HepG2 (cell line): ENCODE measurements around the gene STX7. TPM values are rescaled to one million over a fixed set of nuclear protein-coding genes. Genes with fewer than 3 reads are reported as not detected.

Source experiments
- ARNTL ChIP-seq: sonication (generic); formaldehyde crosslinking; IDR thresholded peaks from 2 replicates; pipeline ENCODE4 v1.4.0; 2020; ENCODE audit warnings: mild to moderate bottlenecking, missing genetic modification reagents
- CBX2 ChIP-seq, 2 experiments: fragments of 200-600 bp in 1 of 2; sonication (generic); formaldehyde crosslinking in 1 of 2; IDR thresholded peaks; 2 replicates each; pipeline versions ENCODE4 v1.7.0 to v1.8.1; 2018 to 2022; ENCODE audit warnings: low read depth in 2 of 2, low read length in 1 of 2, mild to moderate bottlenecking in 1 of 2, missing genetic modification reagents in 1 of 2
- CREBL2 ChIP-seq: sonication (generic); formaldehyde crosslinking; IDR thresholded peaks from 2 replicates; pipeline ENCODE4 v1.8.1; 2023; ENCODE audit warnings: missing genetic modification reagents, mild to moderate bottlenecking, borderline replicate concordance
- EP300 ChIP-seq, 3 experiments: sonication (generic) in 1 of 3; formaldehyde crosslinking in 1 of 3; IDR thresholded peaks; 2 replicates each; pipeline versions ENCODE4 v1.5.1 to v1.6.1; 2011 to 2020; ENCODE audit warnings: low read depth in 2 of 3, low read length in 2 of 3, borderline replicate concordance in 1 of 3, improper control_type of control experiment in 1 of 3, mild to moderate bottlenecking in 1 of 3, missing genetic modification reagents in 1 of 3, moderate library complexity in 1 of 3
- ESRRA ChIP-seq: sonication (generic); formaldehyde crosslinking; IDR thresholded peaks from 2 replicates; pipeline ENCODE4 v1.5.1; 2020; ENCODE audit warnings: mild to moderate bottlenecking, low read depth, missing genetic modification reagents
- HNRNPLL ChIP-seq: fragments of 200-400 bp; formaldehyde crosslinking; IDR thresholded peaks from 2 replicates; pipeline ENCODE4 v1.6.1; 2017; ENCODE audit warnings: mild to moderate bottlenecking, low read depth, low read length; ENCODE audit not compliant: poor library complexity, severe bottlenecking
- KMT2B ChIP-seq: IDR thresholded peaks from 2 replicates; pipeline ENCODE4 v1.6.1; 2016; ENCODE audit warnings: missing genetic modification reagents, missing compliant biosample characterization
- PATZ1 ChIP-seq: sonication (generic); formaldehyde crosslinking; IDR thresholded peaks from 2 replicates; pipeline ENCODE4 v1.4.0; 2020; ENCODE audit warnings: missing genetic modification reagents
- PBX3 ChIP-seq: sonication (generic); formaldehyde crosslinking; IDR thresholded peaks from 2 replicates; pipeline ENCODE4 v1.8.1; 2023; ENCODE audit warnings: missing genetic modification reagents, inconsistent platforms, borderline replicate concordance
- REST ChIP-seq, 2 experiments: IDR thresholded peaks; 2 replicates each; pipeline ENCODE4 v1.6.1; 2011 to 2012; ENCODE audit warnings: low read length in 2 of 2, borderline replicate concordance in 1 of 2, low read depth in 1 of 2, mild to moderate bottlenecking in 1 of 2, moderate library complexity in 1 of 2
- THAP11 ChIP-seq: IDR thresholded peaks from 2 replicates; pipeline ENCODE4 v1.6.1; 2016; ENCODE audit warnings: missing biosample characterization, missing genetic modification reagents
- ZMYM4 ChIP-seq: sonication (generic); formaldehyde crosslinking; IDR thresholded peaks from 2 replicates; pipeline ENCODE4 v1.8.1; 2023; ENCODE audit warnings: mild to moderate bottlenecking, missing genetic modification reagents
- ZNF281 ChIP-seq: sonication (generic); formaldehyde crosslinking; IDR thresholded peaks from 2 replicates; pipeline ENCODE4 v1.4.0; 2020; ENCODE audit warnings: missing genetic modification reagents, borderline replicate concordance
- ZNF335 ChIP-seq: sonication (generic); formaldehyde crosslinking; IDR thresholded peaks from 2 replicates; pipeline ENCODE4 v1.4.0; 2020; ENCODE audit warnings: missing genetic modification reagents
- ZNF362 ChIP-seq: sonication (generic); formaldehyde crosslinking; IDR thresholded peaks from 2 replicates; pipeline ENCODE4 v1.4.0; 2020; ENCODE audit warnings: missing genetic modification reagents, mild to moderate bottlenecking, borderline replicate concordance
- polyA plus RNA-seq, 8 experiments: library from polyadenylated mRNA; depleted of rRNA in 3 of 8; stranded (reverse) in 7 of 8; unstranded in 1 of 8; fragments of >200 nt; fragmentation: Illumina TruSeq in 4 of 8; extraction: Trizol in 4 of 8; gene quantifications; 2 replicates each; pipeline versions ENCODE4 v1.2.1 to v1.2.3, GENCODE V29; 2011 to 2016; ENCODE audit warnings: low read depth in 4 of 8, missing spikeins in 1 of 8, mixed read lengths in 1 of 8; ENCODE audit not compliant: insufficient read depth in 1 of 8
- total RNA-seq, 5 experiments: library from RNA; depleted of rRNA; stranded (reverse); fragments of >200 nt; fragmentation: Illumina TruSeq; extraction: Trizol; gene quantifications; 2 replicates each; pipeline ENCODE4 v1.2.3, GENCODE V29; 2016; ENCODE audit warnings: low read depth in 1 of 5

Gene STX7
- total and polyA plus RNA-seq, 2 of the 13 experiments (the other 11 are each of a cell fraction or from before 2014, with no cell fraction given), result 28.0 to 34.7 TPM

- no peak for TF ChIP-seq REST (IDR thresholded peaks at IDR 0.05; ENCODE audit: borderline replicate concordance in 1 of 2, low read depth in 1 of 2, low read length in 2 of 2)
- no peak for TF ChIP-seq ZMYM4
- TF ChIP-seq CREBL2 (CRISPR knock-in tag), result no peak
- TF ChIP-seq EP300 (IDR thresholded peaks at IDR 0.05; ENCODE audit: low read depth in 2 of 2, low read length in 2 of 2), result no peak
- TF ChIP-seq EP300 (CRISPR knock-in tag; IDR thresholded peaks at IDR 0.05; ENCODE audit: borderline replicate concordance), result no peak
- no peak for TF ChIP-seq ESRRA (CRISPR knock-in tag)
- no peak for TF ChIP-seq KMT2B (CRISPR knock-in tag)
- no peak for TF ChIP-seq ZNF335 (CRISPR knock-in tag)
- 0 out of 2 replicates have a peak, but pooled peaks have one; percentile 2 for TF ChIP-seq PATZ1 (CRISPR knock-in tag)
- no peak for TF ChIP-seq ZNF362 (CRISPR knock-in tag)
- TF ChIP-seq ZNF281 (CRISPR knock-in tag), result no peak
- no peak for TF ChIP-seq PBX3 (CRISPR knock-in tag)
- TF ChIP-seq ARNTL (CRISPR knock-in tag), result no peak
- peak; percentile 30 for TF ChIP-seq HNRNPLL
- no peak for TF ChIP-seq CBX2 (IDR thresholded peaks at IDR 0.05; ENCODE audit: low read depth, low read length)
- peak; percentile 86; the same call in 1 of the 2 replicates for TF ChIP-seq CBX2 (CRISPR knock-in tag; IDR thresholded peaks at IDR 0.05; ENCODE audit: low read depth)
- no peak for TF ChIP-seq THAP11
Observed at GRCh38 chr6:132400883-132401617, 111.9 kb downstream of the STX7 start, which contains the start of gene MOXD1 (continued).
